Type B pancreatic cell (in vitro differentiated cells): ENCODE data around the gene TMEM163. TPM values are rescaled to one million over a fixed set of nuclear protein-coding genes. Genes with fewer than 3 reads are reported as not detected.
A peak's percentile ranks its signal among the peaks of the same experiment; 100 is the strongest.

ENCODE experiments used
- DNase-seq: peaks from one replicate; pipeline ENCODE4 v3.0.0; 2021; ENCODE audit warnings: mixed read lengths; ENCODE audit not compliant: unreplicated experiment; ENCODE audit errors: extremely low spot score
- H3K27ac Mint-ChIP-seq: 2 replicates; pipeline ENCODE4 v1.8.0; 2021; ENCODE audit warnings: mild to moderate bottlenecking, mixed read lengths
- H3K27me3 Mint-ChIP-seq: 2 replicates; pipeline ENCODE4 v1.8.0; 2021; ENCODE audit warnings: mixed read lengths
- H3K36me3 Mint-ChIP-seq: 2 replicates; pipeline ENCODE4 v1.8.0; 2021; ENCODE audit warnings: mixed read lengths
- H3K4me1 Mint-ChIP-seq: one replicate; pipeline ENCODE4 v1.8.0; 2021; ENCODE audit warnings: mixed read lengths; ENCODE audit not compliant: unreplicated experiment
- H3K4me3 Mint-ChIP-seq: 2 replicates; pipeline ENCODE4 v1.8.0; 2021; ENCODE audit warnings: mild to moderate bottlenecking, mixed read lengths
- H3K9me3 Mint-ChIP-seq: 2 replicates; pipeline ENCODE4 v1.8.0; 2021; ENCODE audit warnings: mixed read lengths
- total RNA-seq: library from RNA; stranded (reverse); gene quantifications from 2 replicates; pipeline ENCODE4 v1.2.1, GENCODE V29; 2021; ENCODE audit warnings: low replicate concordance
- TF ChIP-seq, protein P1 (sequence below): fragments of 200-600 bp; sonication (generic); conservative IDR thresholded peaks from 2 replicates; pipeline ENCODE4 v1.5.0; 2021; ENCODE audit warnings: antibody characterized with exemption, mild to moderate bottlenecking

The TMEM163 gene
- total RNA-seq, 1 donor from 2014 or later = 4.0 TPM

DNA sequence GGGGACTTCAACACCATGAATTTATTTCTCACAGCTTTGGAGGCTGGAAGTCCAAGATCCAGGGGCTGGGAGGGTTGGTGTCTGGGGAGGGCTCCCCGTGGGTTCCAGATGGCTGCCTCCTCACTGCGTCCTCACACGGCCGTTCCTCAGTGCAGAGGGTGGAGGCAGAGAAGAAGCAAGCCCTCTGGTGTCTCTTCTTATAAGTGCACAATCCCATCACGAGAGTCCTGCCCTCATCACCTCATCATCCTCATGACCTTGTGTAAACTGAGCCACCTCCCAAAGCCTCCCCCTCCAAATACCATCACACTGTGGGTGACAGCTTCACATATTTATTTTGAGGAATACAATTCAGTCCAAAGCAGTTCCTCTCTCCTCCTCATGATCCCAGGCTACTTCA lies 26.3 kb downstream of the TMEM163 start:
- Mint-ChIP-seq H3K9me3 (no peaks in the 10 kb centered on the region), H3K27ac (no peak overlapping the region), H3K4me3 (no peak overlapping the region), H3K36me3 (no peaks in the 10 kb centered on the region), H3K4me1 (no peaks in the 10 kb centered on the region), H3K27me3 (peaks cover 5% of the 10 kb centered on the region)
- DNase-seq = no peak
- TF ChIP-seq, protein P1, sequence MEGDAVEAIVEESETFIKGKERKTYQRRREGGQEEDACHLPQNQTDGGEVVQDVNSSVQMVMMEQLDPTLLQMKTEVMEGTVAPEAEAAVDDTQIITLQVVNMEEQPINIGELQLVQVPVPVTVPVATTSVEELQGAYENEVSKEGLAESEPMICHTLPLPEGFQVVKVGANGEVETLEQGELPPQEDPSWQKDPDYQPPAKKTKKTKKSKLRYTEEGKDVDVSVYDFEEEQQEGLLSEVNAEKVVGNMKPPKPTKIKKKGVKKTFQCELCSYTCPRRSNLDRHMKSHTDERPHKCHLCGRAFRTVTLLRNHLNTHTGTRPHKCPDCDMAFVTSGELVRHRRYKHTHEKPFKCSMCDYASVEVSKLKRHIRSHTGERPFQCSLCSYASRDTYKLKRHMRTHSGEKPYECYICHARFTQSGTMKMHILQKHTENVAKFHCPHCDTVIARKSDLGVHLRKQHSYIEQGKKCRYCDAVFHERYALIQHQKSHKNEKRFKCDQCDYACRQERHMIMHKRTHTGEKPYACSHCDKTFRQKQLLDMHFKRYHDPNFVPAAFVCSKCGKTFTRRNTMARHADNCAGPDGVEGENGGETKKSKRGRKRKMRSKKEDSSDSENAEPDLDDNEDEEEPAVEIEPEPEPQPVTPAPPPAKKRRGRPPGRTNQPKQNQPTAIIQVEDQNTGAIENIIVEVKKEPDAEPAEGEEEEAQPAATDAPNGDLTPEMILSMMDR = no peak

DNA sequence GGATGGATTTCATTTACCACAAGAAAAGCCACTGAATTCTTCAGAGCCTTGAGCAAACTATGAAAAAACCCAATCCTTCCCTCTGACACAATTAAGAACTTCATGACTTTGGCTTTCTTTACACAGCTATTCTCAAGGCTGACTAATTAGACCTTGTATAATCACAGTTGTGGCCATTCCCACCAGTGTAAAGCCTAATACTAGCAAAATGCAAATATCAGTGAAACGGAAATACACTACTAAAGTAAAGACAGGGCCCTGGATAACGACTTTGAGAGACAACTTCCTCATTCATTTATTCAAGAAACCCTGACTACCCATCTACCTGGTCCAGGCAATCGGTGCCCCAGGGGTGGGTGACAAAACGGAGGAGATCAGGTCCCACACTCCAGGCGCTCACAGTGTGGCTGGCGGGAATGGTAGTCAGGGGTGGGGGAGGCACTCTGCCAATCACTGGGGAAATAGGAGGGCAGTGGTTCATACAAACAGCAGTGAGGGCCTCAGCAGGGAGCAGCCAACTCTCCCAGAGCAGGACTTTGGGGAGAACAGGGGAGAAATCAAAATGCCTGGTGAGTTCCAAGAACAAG lies 28.1 kb downstream of the TMEM163 start:
- no peak overlapping the region for H3K27ac Mint-ChIP-seq
- no peaks in the 10 kb centered on the region for H3K9me3 Mint-ChIP-seq
- no peak for DNase-seq
- H3K4me3 Mint-ChIP-seq = no peak overlapping the region
- H3K27me3 Mint-ChIP-seq = peaks cover 5% of the 10 kb centered on the region
- H3K4me1 Mint-ChIP-seq = no peaks in the 10 kb centered on the region
- TF ChIP-seq, protein P1 = no peak
- H3K36me3 Mint-ChIP-seq = no peaks in the 10 kb centered on the region

DNA sequence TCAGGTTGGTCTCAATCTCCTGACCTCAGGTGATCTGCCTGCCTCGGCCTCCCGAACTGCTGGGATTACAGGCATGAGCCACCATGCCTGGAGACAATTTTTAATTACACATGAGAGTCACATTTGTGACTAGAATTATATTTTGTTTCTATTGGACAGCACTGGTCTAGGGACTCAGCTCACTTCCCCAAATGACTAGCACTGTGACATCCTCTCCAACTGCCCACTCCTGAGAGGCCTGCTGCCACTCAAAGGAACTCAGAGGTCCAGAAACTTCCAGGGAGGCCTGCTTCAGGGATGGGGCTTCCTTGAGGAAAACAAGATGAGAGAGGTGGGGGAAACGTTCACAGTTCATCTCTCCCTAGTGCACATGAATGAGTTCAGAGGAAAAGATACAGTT lies 29.5 kb downstream of the TMEM163 start:
- no peaks in the 10 kb centered on the region for H3K4me1 Mint-ChIP-seq
- peaks cover 5% of the 10 kb centered on the region for H3K27me3 Mint-ChIP-seq
- no peaks in the 10 kb centered on the region for H3K36me3 Mint-ChIP-seq
- TF ChIP-seq, protein P1 = no peak
- H3K27ac Mint-ChIP-seq = no peak overlapping the region
- no peaks in the 10 kb centered on the region for H3K9me3 Mint-ChIP-seq
- no peak overlapping the region for H3K4me3 Mint-ChIP-seq
- DNase-seq = no peak

DNA sequence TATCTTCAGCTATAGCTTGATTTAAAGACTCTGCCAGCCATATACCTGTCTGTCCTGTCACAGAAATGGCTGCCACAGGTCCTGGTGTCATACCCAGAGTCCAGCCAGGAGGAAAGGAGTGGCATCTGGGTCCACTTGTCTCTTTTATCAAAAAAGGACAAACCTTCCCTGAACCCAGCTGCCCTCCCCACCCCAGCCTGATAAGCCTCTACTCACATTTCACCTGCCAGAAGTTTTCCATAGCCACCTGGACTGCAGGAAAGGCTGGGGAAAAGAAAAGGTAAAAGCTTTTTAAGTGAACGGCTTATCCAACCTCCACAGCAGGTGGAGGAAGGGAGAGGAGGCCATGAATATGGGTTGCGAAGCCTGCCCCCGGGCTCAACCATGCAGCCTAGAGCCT lies 32.8 kb downstream of the TMEM163 start:
- H3K4me1 Mint-ChIP-seq = no peaks in the 10 kb centered on the region
- H3K4me3 Mint-ChIP-seq = no peak overlapping the region
- H3K27me3 Mint-ChIP-seq = no peaks in the 10 kb centered on the region
- no peaks in the 10 kb centered on the region for H3K9me3 Mint-ChIP-seq
- H3K27ac Mint-ChIP-seq = no peak overlapping the region
- no peaks in the 10 kb centered on the region for H3K36me3 Mint-ChIP-seq
- TF ChIP-seq, protein P1 = no peak
- no peak for DNase-seq

DNA sequence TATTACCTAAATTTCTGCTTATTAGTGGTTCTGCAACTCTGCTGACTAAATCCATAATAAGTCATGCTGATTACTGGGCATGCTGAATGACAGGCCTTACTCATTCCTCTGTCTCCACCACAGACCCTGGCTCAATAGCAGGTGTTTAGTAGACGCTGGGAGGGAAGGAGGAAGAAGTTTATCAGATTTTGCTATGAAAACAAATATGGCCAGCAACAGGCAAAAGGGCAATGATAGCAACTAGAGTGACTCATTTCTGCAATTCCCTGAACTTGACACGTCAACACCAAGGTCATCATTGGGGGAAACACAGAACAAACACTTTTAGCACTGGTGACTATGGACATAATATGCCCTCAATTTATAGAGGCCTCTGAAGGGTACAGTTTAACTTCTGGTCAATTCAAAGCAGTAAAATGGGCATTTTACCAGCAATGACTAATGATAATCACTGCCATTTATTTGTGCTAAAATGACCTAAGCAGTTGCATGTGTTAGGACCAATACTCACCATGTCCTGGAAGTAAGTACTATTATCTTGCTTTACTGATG lies 35.2 kb downstream of the TMEM163 start:
- H3K27ac Mint-ChIP-seq = peak overlapping the region; percentile 9
- no peaks in the 10 kb centered on the region for H3K27me3 Mint-ChIP-seq
- TF ChIP-seq, protein P1 = no peak
- no peaks in the 10 kb centered on the region for H3K36me3 Mint-ChIP-seq
- DNase-seq = no peak
- no peak overlapping the region for H3K4me3 Mint-ChIP-seq
- H3K9me3 Mint-ChIP-seq = no peaks in the 10 kb centered on the region
- H3K4me1 Mint-ChIP-seq = no peaks in the 10 kb centered on the region
